Body of pancreas (tissue), 4 donors: ENCODE measurements around the gene PBXIP1.

ENCODE experiments used
- POLR2A ChIP-seq, 3 donors: fragments of 450-650 bp; IDR thresholded peaks; one replicate each; pipeline ENCODE4 v1.6.1; 2016; ENCODE audit warnings: antibody characterized with exemption in 3 of 3, mild to moderate bottlenecking in 2 of 3
- TF ChIP-seq, protein P1 (sequence below), 7 experiments: fragments of 450-650 bp in 4 of 7; fragments of 200-600 bp in 3 of 7; sonication (generic) in 3 of 7; IDR thresholded peaks; one replicate each; pipeline ENCODE4 v1.5.1; 2016 to 2019; ENCODE audit warnings: antibody characterized with exemption in 7 of 7

GRCh38 chr1:154983776-154984466, 28.0 kb upstream of the PBXIP1 start:
- TF ChIP-seq, protein P1, sequence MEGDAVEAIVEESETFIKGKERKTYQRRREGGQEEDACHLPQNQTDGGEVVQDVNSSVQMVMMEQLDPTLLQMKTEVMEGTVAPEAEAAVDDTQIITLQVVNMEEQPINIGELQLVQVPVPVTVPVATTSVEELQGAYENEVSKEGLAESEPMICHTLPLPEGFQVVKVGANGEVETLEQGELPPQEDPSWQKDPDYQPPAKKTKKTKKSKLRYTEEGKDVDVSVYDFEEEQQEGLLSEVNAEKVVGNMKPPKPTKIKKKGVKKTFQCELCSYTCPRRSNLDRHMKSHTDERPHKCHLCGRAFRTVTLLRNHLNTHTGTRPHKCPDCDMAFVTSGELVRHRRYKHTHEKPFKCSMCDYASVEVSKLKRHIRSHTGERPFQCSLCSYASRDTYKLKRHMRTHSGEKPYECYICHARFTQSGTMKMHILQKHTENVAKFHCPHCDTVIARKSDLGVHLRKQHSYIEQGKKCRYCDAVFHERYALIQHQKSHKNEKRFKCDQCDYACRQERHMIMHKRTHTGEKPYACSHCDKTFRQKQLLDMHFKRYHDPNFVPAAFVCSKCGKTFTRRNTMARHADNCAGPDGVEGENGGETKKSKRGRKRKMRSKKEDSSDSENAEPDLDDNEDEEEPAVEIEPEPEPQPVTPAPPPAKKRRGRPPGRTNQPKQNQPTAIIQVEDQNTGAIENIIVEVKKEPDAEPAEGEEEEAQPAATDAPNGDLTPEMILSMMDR (IDR thresholded peaks at IDR 0.05), result no peak
- no peak for TF ChIP-seq POLR2A (IDR thresholded peaks at IDR 0.05)
